Prostate gland (tissue), 2 donors: Measurements from ENCODE around the gene SIRT3. TPM values are rescaled to one million over a fixed set of nuclear protein-coding genes. Genes with fewer than 3 reads are reported as not detected.

Experiments
- DNase-seq: peaks from one replicate; pipeline ENCODE4 v3.0.0-alpha.2; 2019; ENCODE audit warnings: low spot score
- H3K27ac ChIP-seq, 2 donors: fragments of 200-600 bp; sonication (generic); 2 replicates each; pipeline ENCODE4 v1.5.1; 2017 to 2019
- H3K27me3 ChIP-seq: fragments of 200-600 bp; sonication (generic); replicated peaks from 2 replicates; pipeline ENCODE4 v1.5.1; 2019; ENCODE audit not compliant: insufficient read depth
- H3K36me3 ChIP-seq, 2 donors: fragments of 200-600 bp; sonication (generic); 1 replicate in 1 of 2; 2 replicates in 1 of 2; pipeline versions ENCODE4 v1.5.1 to v1.8.1; 2017 to 2019
- H3K4me1 ChIP-seq: fragments of 200-600 bp; sonication (generic); replicated peaks from 2 replicates; pipeline ENCODE4 v1.5.1; 2019
- H3K4me3 ChIP-seq, 2 donors: fragments of 200-600 bp; sonication (generic); 2 replicates each; pipeline ENCODE4 v1.5.1; 2017 to 2019
- H3K9me3 ChIP-seq: fragments of 200-600 bp; sonication (generic); 2 replicates; pipeline ENCODE4 v1.5.1; 2017
- POLR2A ChIP-seq: fragments of 450-650 bp; IDR thresholded peaks from one replicate; pipeline ENCODE4 v1.6.1; 2016; ENCODE audit warnings: antibody characterized with exemption, mild to moderate bottlenecking
- POLR2AphosphoS5 ChIP-seq: sonication (generic); formaldehyde crosslinking; IDR thresholded peaks from one replicate; pipeline ENCODE4 v1.6.1; 2017; ENCODE audit warnings: antibody characterized with exemption
- WGBS: methylation state at CpG from one replicate; pipeline ENCODE4 v1.1.5; 2018; 5-methylcytosine and 5-hydroxymethylcytosine counted together
- intact Hi-C: fragments of 100-400 bp; cut with DNase I; formaldehyde crosslinking; loops from one replicate; pipeline ENCODE4 v1.14.2; 2022
- total RNA-seq, 2 donors: library from RNA; depleted of rRNA; stranded (reverse); fragments of >200 nt; gene quantifications; one replicate each; pipeline ENCODE4 v1.1.0, GENCODE V29; 2016
- TF ChIP-seq, protein P1 (sequence below), 4 experiments: fragments of 200-600 bp in 2 of 4; fragments of 450-650 bp in 2 of 4; sonication (generic) in 2 of 4; IDR thresholded peaks; 1 replicate in 3 of 4; 2 replicates in 1 of 4; pipeline ENCODE4 v1.5.1; 2016 to 2019; ENCODE audit warnings: antibody characterized with exemption in 4 of 4, mild to moderate bottlenecking in 2 of 4, moderate library complexity in 2 of 4

SIRT3 gene
- total RNA-seq, 2 donors from 2014 or later, result 21.5 to 32.5 TPM

DNA sequence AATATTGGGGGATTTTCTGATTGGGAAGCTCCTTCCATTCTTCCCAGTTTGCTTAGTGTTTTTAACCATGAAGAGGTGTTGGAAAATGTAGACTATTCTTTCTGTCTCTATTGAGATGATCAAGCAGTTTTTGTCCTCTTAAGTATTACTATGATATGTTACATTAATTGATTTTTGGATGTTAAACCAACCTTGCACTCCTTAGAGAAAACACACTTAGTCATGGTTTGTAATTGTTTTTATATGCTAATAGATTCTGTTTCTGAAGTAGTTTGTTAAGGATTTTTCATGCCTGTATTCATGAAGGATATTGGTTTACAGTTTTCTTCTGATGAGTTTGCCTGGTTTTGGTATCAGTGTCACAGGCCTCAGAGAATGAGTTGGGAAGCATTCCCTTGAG, 40.1 kb upstream of the SIRT3 start:
- intact Hi-C loops, result no loop called here
- H3K4me3 ChIP-seq, result no peak overlapping the region
- no peaks in the 10 kb centered on the region for H3K4me1 ChIP-seq
- no peak for TF ChIP-seq POLR2AphosphoS5
- TF ChIP-seq POLR2A, result no peak
- TF ChIP-seq, protein P1, sequence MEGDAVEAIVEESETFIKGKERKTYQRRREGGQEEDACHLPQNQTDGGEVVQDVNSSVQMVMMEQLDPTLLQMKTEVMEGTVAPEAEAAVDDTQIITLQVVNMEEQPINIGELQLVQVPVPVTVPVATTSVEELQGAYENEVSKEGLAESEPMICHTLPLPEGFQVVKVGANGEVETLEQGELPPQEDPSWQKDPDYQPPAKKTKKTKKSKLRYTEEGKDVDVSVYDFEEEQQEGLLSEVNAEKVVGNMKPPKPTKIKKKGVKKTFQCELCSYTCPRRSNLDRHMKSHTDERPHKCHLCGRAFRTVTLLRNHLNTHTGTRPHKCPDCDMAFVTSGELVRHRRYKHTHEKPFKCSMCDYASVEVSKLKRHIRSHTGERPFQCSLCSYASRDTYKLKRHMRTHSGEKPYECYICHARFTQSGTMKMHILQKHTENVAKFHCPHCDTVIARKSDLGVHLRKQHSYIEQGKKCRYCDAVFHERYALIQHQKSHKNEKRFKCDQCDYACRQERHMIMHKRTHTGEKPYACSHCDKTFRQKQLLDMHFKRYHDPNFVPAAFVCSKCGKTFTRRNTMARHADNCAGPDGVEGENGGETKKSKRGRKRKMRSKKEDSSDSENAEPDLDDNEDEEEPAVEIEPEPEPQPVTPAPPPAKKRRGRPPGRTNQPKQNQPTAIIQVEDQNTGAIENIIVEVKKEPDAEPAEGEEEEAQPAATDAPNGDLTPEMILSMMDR (IDR thresholded peaks at IDR 0.05), result no peak
- H3K27me3 ChIP-seq, result peaks cover 10% of the 10 kb centered on the region
- no peaks in the 10 kb centered on the region for H3K36me3 ChIP-seq
- H3K9me3 ChIP-seq, result no peaks in the 10 kb centered on the region
- no peak overlapping the region for H3K27ac ChIP-seq
- DNase-seq, result no peak

DNA sequence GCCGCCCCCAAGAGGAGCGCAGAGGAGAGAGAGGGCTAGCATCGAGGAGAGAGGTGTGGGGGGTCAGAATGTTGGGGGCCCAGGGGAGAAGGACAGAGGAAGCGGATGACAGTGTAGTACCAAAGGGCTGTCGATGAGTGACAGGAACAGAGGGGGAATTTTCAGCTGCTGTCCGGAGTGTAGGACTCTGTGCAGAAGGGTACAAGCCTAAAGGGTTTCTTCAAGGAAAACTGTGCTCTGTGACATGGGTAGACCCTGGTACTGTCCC, 36.7 kb upstream of the SIRT3 start:
- Histone ChIP-seq H3K27ac (no peak overlapping the region), H3K4me1 (no peaks in the 10 kb centered on the region), H3K27me3 (no peaks in the 10 kb centered on the region), H3K36me3 (no peaks in the 10 kb centered on the region), H3K4me3 (no peak overlapping the region), H3K9me3 (no peaks in the 10 kb centered on the region)
- no peak for DNase-seq
- no peak for TF ChIP-seq POLR2AphosphoS5
- no peak for TF ChIP-seq POLR2A
- TF ChIP-seq, protein P1 (IDR thresholded peaks at IDR 0.05), result no peak
- 91% methylated on average over 6 of the region's 6 CpGs for WGBS
- intact Hi-C loops, result no loop called here

DNA sequence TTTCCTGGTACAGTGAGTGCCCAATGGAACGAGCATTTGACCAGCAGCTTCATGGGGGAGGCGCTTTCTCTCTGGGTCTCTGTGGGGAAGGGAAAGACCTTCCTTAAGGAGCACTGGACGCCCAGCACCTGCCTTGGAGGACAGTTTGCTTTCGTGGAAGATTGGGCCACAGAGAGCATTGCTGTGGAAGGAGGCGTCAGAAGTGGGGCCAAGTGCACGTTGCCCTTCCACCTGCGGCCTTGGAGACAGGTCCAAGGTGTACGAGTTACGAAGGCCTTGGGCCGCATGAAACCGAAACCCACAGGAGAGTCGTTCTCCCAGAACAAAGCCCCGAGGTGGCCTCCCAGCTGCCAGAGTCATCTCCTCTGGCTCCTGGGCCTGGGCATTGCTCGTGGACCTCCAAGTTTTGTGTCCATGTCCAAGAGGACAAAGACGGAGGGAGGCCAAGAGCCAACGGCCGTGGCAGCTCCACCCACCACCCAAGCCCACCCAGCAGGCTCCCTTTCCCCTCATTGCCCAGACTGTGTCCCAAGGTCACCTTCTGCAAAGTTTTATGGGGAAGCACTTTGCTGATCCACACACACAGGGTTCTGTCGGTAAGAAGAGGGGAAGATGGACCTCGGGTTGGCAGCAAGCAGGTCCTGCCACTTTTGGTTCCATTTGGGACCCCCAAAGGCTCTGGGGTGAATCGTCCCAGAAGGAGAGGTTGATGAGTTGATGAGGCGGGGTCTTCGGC, 36.2 kb upstream of the SIRT3 start:
- Histone ChIP-seq H3K4me1 (no peaks in the 10 kb centered on the region), H3K36me3 (no peaks in the 10 kb centered on the region), H3K4me3 (no peak overlapping the region), H3K9me3 (no peaks in the 10 kb centered on the region), H3K27ac (no peak overlapping the region), H3K27me3 (no peaks in the 10 kb centered on the region)
- intact Hi-C loops, result no loop called here
- no peak for DNase-seq
- TF ChIP-seq, protein P1 (IDR thresholded peaks at IDR 0.05), result no peak
- 88% methylated on average over 21 of the region's 22 CpGs for WGBS

DNA sequence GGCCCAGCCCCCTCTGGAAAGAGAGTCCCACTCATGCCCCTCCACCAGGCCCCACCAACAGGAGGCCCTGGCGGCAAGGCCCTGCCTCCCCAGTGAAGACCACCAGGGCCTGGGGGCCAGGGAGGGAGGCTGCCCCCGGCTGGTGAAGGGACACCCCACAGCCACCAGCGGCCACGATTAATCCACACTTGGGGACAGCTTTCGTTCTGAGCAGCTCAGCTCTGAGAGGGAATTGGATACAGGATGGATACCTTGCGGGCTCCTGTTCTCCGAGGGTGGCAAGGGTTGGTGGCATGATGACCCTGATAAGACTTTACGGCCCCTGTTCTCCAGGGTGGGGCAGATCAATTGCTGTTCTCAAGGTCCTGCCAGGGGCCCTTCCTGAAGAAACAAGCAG, 35.2 kb upstream of the SIRT3 start:
- WGBS, result 76% methylated on average over 6 of the region's 8 CpGs
- H3K4me1 ChIP-seq, result no peaks in the 10 kb centered on the region
- H3K9me3 ChIP-seq, result no peaks in the 10 kb centered on the region
- H3K27ac ChIP-seq, result no peak overlapping the region
- intact Hi-C loops, result no loop called here
- no peaks in the 10 kb centered on the region for H3K36me3 ChIP-seq
- DNase-seq, result no peak
- no peaks in the 10 kb centered on the region for H3K27me3 ChIP-seq
- no peak for TF ChIP-seq POLR2A
- TF ChIP-seq, protein P1 (IDR thresholded peaks at IDR 0.05), result no peak
- no peak for TF ChIP-seq POLR2AphosphoS5
- no peak overlapping the region for H3K4me3 ChIP-seq

DNA sequence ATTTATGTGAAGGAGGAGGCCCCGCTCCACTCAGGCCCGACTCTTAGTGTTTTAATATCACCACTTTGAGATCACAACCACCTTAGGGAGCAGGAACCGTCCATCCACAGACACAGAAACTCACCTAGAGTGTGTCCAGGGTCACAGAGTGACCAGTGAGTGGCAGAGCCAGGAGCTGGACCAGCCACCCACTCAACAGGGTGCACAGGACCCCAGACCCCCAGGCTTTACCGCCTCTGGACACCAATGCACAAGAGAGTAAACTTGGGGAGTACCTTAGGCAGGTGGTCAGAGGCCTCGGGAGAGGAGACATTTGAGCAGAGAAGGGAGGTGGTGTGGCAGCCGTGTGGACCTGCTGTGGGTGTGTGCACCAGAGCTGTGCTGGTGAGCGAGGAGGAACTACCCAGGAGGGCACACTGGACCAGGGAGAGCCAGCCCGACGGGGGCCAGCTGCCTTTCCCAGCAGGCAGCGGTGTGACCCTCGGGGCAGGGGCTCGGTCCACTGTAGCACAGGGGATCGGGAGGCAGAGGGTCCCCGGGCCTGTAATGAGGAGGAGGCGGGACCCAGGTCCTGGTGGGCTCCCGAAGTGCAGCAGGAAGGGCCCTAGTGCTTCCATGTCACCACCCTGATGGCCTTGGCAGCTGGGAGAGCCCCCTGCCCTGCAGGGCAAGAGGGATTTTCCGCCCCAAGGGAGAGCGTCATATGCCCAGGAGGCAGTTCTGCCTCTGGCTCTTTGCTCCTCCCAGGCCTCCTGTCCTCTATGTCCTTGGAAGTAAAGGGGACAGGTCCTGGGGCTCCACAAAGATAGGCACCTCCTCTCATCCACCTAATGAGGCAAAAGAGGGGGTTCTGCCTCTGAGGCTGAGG, 34.5 kb upstream of the SIRT3 start:
- Histone ChIP-seq H3K27ac (no peak overlapping the region), H3K4me3 (no peak overlapping the region), H3K36me3 (no peaks in the 10 kb centered on the region), H3K4me1 (no peaks in the 10 kb centered on the region), H3K27me3 (no peaks in the 10 kb centered on the region), H3K9me3 (no peaks in the 10 kb centered on the region)
- no peak for DNase-seq
- TF ChIP-seq POLR2AphosphoS5, result no peak
- WGBS, result 78% methylated on average over 18 of the region's 18 CpGs
- intact Hi-C loops, result no loop called here
